K562 (cell line): Measurements from ENCODE around the gene DEDD. TPM values are rescaled to one million over a fixed set of nuclear protein-coding genes. Genes with fewer than 3 reads are reported as not detected.

ENCODE experiments used
- ATF1 ChIP-seq, 2 experiments: fragments of 450-650 bp in 1 of 2; IDR thresholded peaks; 2 replicates each; pipeline ENCODE4 v1.6.1; 2016; ENCODE audit warnings: missing compliant biosample characterization in 1 of 2, missing genetic modification characterization in 1 of 2
- EHMT2 ChIP-seq: fragments of 450-650 bp; IDR thresholded peaks from 2 replicates; pipeline ENCODE4 v1.6.1; 2018; ENCODE audit warnings: antibody characterized with exemption
- FOXJ3 ChIP-seq: sonication (generic); formaldehyde crosslinking; IDR thresholded peaks from 2 replicates; pipeline ENCODE4 v1.4.0; 2020; ENCODE audit warnings: mild to moderate bottlenecking, missing genetic modification reagents
- FOXM1 ChIP-seq, 2 experiments: fragments of 450-650 bp in 1 of 2; sonication (generic) in 1 of 2; formaldehyde crosslinking in 1 of 2; IDR thresholded peaks; 2 replicates each; pipeline versions ENCODE4 v1.6.1 to v1.9.0; 2017 to 2022; ENCODE audit warnings: low read depth in 2 of 2, mild to moderate bottlenecking in 2 of 2, missing genetic modification reagents in 1 of 2, moderate library complexity in 1 of 2
- HDAC6 ChIP-seq: IDR thresholded peaks from 2 replicates; pipeline ENCODE4 v1.6.1; 2012; ENCODE audit warnings: low read depth, mild to moderate bottlenecking, control low read depth, inconsistent platforms, low read length, moderate library complexity
- NRF1 ChIP-seq, 2 experiments: fragments of 450-650 bp; IDR thresholded peaks in 1 of 2; conservative IDR thresholded peaks in 1 of 2; 2 replicates each; pipeline ENCODE4 v1.6.1; 2014; ENCODE audit warnings: mild to moderate bottlenecking in 2 of 2
- POLR2A ChIP-seq: fragments of 450-650 bp; conservative IDR thresholded peaks from 2 replicates; pipeline ENCODE4 v1.6.1; 2016
- RBM22 ChIP-seq: fragments of 200-400 bp; formaldehyde crosslinking; IDR thresholded peaks from 2 replicates; pipeline ENCODE4 v1.6.1; 2018; ENCODE audit warnings: low read length, low read depth; ENCODE audit not compliant: poor library complexity, severe bottlenecking
- RCOR1 ChIP-seq, 2 experiments: IDR thresholded peaks; 2 replicates each; pipeline ENCODE4 v1.6.1; 2012; ENCODE audit warnings: low read depth in 2 of 2, low read length in 2 of 2, borderline replicate concordance in 1 of 2, improper control_type of control experiment in 1 of 2
- TAF1 ChIP-seq: IDR thresholded peaks from 2 replicates; pipeline ENCODE4 v1.6.1; 2011; ENCODE audit warnings: mild to moderate bottlenecking, low read length, moderate library complexity; ENCODE audit not compliant: insufficient read depth, control insufficient read depth, severe bottlenecking; ENCODE audit errors: extremely low read depth
- USF1 ChIP-seq: sonication (generic); formaldehyde crosslinking; IDR thresholded peaks from 2 replicates; pipeline ENCODE4 v1.9.0; 2022; ENCODE audit warnings: mild to moderate bottlenecking, missing genetic modification reagents
- ZBTB40 ChIP-seq, 2 experiments: fragments of 450-650 bp in 1 of 2; sonication (generic) in 1 of 2; formaldehyde crosslinking in 1 of 2; IDR thresholded peaks; 2 replicates each; pipeline versions ENCODE4 v1.7.1 to v1.9.0; 2016 to 2022; ENCODE audit warnings: inconsistent platforms in 1 of 2, mild to moderate bottlenecking in 1 of 2, missing genetic modification reagents in 1 of 2
- ZEB2 ChIP-seq: fragments of 450-650 bp; IDR thresholded peaks from 2 replicates; pipeline ENCODE4 v1.6.1; 2016
- ZKSCAN3 ChIP-seq: fragments of 250-450 bp; sonication (Bioruptor Pico); IDR thresholded peaks from 2 replicates; pipeline ENCODE4 v1.4.0; 2020
- ZNF133 ChIP-seq: fragments of 250-450 bp; sonication (Bioruptor Pico); IDR thresholded peaks from 2 replicates; pipeline ENCODE4 v1.4.0; 2020; ENCODE audit warnings: mild to moderate bottlenecking
- ZNF224 ChIP-seq: sonication (generic); formaldehyde crosslinking; IDR thresholded peaks from 2 replicates; pipeline ENCODE4 v1.8.0; 2022; ENCODE audit warnings: mild to moderate bottlenecking, missing genetic modification reagents
- ZNF311 ChIP-seq: fragments of 250-450 bp; sonication (Bioruptor Pico); IDR thresholded peaks from 2 replicates; pipeline ENCODE4 v1.4.0; 2020; ENCODE audit warnings: mild to moderate bottlenecking, moderate library complexity
- ZNF655 ChIP-seq: fragments of 250-450 bp; sonication (Bioruptor Pico); IDR thresholded peaks from 2 replicates; pipeline ENCODE4 v1.5.0; 2021
- polyA plus RNA-seq, 8 experiments: library from polyadenylated mRNA; depleted of rRNA in 4 of 8; stranded (reverse) in 5 of 8; unstranded in 3 of 8; fragments of >200 nt; fragmentation: Nextera tagmentation in 2 of 8; fragmentation: Illumina TruSeq in 1 of 8; extraction: Ambion mirVana in 2 of 8; extraction: Trizol in 1 of 8; gene quantifications; 2 replicates each; pipeline versions ENCODE4 v1.2.1 to v1.2.3, GENCODE V29; 2011 to 2014; ENCODE audit warnings: inconsistent platforms in 1 of 8, missing spikeins in 1 of 8
- total RNA-seq, 7 experiments: library from RNA; depleted of rRNA in 6 of 7; stranded (reverse); fragments of >200 nt in 6 of 7; fragmentation: Illumina TruSeq in 2 of 7; extraction: Trizol in 2 of 7; gene quantifications; 2 replicates each; pipeline versions ENCODE4 v1.2.1 to v1.2.3, GENCODE V29; 2011 to 2021; ENCODE audit warnings: low replicate concordance in 1 of 7

Gene DEDD
- total and polyA plus RNA-seq, 9 of the 15 experiments (the other 6 are each of a cell fraction or from before 2014, with no cell fraction given), result 11.6 to 41.0 (median 16.8) TPM

- TF ChIP-seq RBM22, result no peak
- no peak for TF ChIP-seq ZNF311 (CRISPR knock-in tag)
- no peak for TF ChIP-seq ZNF133
- TF ChIP-seq ZKSCAN3 (CRISPR knock-in tag), result no peak
- TF ChIP-seq POLR2A, result peak; percentile 62; the same call in 1 of the 2 replicates
- no peak for TF ChIP-seq ZNF224 (CRISPR knock-in tag)
- peak; percentile 19 to 23; a peak in 1 of 4 replicates for TF ChIP-seq NRF1 (conservative IDR thresholded peaks at IDR 0.05 in 1 of 2, IDR thresholded peaks at IDR 0.05 in 1 of 2)
- TF ChIP-seq FOXM1 (IDR thresholded peaks at IDR 0.05; ENCODE audit: low read depth), result no peak
- no peak for TF ChIP-seq FOXM1 (CRISPR knock-in tag; IDR thresholded peaks at IDR 0.05; ENCODE audit: low read depth)
- TF ChIP-seq EHMT2, result no peak
- TF ChIP-seq ZBTB40 (IDR thresholded peaks at IDR 0.05), result peak; percentile 35; the same call in 1 of the 2 replicates
- TF ChIP-seq ZBTB40 (CRISPR knock-in tag; IDR thresholded peaks at IDR 0.05), result no peak
- TF ChIP-seq USF1, result no peak
- 0 out of 4 replicates have a peak, but pooled peaks of 1 of the 2 experiments have one; percentile 53 for TF ChIP-seq RCOR1 (IDR thresholded peaks at IDR 0.05; ENCODE audit: borderline replicate concordance in 1 of 2, low read depth in 2 of 2, low read length in 2 of 2)
- no peak for TF ChIP-seq ZEB2
- TF ChIP-seq FOXJ3, result no peak
- no peak for TF ChIP-seq HDAC6
- TF ChIP-seq TAF1, result peak; percentile 40
- no peak for TF ChIP-seq ZNF655 (CRISPR knock-in tag)
- no peak for TF ChIP-seq ATF1 (CRISPR knock-in tag; IDR thresholded peaks at IDR 0.05)
- 0 out of 2 replicates have a peak, but pooled peaks have one; percentile 11 for TF ChIP-seq ATF1 (tag; IDR thresholded peaks at IDR 0.05)
These were observed 29.6 kb upstream of the DEDD start (continued) for GRCh38 chr1:161162052-161162451.
